ENCODE measurements around the gene CREB3.

CREB3 gene

DNA sequence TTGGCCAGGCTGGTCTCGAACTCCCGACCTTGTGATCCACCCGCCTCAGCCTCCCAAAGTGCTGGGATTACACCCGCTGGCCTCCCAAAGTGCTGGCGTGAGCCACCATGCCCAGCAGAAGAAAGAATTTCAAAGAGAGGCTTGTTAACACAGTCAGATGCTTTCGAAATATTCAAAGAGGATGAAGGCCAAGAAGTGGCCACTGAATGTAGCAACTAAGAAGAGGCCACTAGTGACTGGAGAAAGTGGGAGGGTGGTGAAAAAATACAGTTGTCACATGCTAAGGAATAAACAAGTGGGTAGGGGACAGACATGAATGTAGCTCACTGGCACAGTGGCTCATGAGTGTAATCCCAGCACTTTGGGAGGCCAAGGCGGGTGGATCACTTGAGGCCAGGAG lies 29.8 kb upstream of the CREB3 start:
- no peak for DNase-seq

DNA sequence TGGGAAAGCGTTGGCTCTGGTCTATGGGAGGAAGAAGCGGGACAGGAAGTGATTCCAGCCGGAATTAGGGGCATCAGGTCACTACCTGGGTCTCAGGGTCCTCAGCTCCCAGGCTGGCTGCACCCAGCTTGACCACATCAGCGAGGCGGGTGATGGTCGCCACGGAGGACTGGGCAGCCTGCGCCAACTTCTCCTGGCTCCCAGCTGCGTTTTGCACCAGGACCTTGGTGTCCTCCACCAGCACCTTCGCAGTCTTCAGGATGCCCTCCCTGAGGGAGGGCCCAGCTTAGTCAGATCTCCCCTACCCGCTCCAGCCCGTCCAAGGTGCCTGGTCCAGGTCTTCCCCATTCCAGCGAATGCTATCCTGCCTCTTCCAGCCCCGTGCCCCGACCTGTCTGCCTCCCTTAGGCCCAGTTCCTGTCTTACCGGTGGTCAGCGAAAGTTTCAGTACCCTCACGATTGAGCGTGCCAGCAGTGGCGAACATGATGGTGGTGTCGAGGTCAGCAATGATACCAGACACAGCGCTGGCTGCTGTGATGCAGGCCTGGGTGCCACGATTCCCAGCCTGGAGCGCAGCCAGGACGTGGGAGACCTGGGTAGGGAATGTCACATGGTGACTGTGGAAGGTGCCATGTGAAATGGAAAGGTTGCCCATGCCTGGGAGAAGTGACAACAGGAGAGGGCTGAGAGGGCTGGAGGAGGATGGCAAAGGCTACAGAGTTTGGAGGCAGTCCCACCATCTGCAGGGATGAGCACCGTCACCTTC lies 28.4 kb upstream of the CREB3 start:
- DNase-seq: no peak

DNA sequence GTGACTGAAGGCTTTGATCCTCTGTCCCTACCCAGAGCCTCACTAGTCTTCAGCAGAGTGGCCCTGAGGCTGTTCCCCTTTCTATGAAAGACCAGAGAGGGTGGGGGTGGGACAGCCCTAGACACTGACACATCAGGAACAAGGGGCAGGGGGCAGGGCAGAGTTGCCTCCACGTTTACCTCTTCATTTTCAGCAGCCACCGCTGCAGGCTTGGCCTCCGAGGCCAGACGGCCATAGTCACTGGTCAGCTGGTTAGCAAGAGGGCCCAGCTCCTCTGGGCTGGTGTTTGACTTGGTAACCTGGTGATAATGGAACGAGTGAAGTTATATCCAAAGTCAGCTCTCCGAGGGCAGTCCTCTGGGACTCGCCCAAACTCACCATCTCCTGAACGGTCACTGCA lies 27.1 kb upstream of the CREB3 start:
- DNase-seq: no peak

DNA sequence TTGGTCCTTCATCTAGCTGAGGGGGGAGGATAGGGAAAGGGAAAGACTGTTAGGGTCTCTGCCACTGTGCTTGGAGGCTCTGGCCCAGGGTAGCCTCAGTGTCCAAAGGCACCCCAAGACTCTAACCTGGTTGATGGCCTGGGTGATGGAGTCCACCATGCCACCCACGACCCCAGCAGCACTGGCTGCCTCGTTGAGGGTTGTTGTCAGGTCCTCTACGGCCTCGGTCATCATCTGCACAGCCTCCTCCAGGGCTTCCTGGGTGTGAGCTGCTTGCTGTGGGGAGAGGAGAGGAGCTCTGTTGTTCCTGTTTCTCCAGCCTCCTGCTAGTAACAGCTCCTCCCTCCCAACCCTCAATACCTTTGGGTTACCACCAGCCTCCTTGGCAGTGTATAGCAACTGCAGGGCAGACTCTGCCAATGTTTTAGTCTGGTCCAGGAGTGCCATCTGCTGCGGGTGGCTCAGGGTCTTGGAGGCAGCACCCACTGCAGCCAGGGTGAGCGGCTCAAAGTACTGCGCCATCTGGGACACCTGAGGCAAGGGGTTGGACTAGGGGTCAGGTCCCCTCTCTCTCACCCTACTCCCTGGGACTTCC lies 26.5 kb upstream of the CREB3 start:
- no peak for DNase-seq

DNA sequence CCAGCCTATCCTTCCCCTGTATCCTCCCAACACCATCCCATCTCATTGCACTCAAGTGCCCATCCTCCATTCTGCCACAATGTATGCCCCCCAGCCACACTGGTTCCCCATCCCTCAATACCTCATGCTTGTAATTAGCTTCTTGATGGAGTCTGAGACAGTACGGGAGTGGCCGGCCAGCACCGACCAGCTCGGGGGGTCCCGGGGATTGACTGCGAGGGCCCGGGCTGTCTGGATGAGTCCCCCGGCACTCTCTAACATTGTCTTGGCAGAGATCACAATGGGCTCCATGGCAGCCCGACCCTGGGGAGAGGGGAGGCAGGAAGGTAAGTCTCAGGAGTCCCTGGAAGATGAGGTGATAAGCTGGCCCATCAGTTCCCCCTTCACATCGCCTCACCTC lies 25.5 kb upstream of the CREB3 start:
- no peak for DNase-seq

DNA sequence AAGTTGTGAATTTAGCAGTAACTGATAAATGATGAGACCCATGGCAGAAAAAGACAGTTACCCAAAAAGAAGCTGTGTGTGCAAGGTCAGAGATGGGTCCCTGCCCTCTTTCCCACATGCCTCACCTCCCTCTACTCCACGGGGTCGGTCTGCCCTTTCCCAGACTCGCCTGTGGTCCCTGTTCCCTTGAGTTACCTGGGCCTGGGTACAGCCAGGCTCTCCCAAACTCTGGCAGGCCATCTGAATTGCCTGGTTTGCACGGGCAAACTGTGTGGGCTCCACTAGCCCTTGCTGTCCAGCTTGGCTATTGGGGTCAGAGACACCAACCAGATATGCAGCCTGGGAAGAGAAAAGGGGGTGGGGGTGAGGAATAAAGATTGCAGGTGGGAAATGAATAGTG lies 24.3 kb upstream of the CREB3 start:
- no peak for DNase-seq

DNA sequence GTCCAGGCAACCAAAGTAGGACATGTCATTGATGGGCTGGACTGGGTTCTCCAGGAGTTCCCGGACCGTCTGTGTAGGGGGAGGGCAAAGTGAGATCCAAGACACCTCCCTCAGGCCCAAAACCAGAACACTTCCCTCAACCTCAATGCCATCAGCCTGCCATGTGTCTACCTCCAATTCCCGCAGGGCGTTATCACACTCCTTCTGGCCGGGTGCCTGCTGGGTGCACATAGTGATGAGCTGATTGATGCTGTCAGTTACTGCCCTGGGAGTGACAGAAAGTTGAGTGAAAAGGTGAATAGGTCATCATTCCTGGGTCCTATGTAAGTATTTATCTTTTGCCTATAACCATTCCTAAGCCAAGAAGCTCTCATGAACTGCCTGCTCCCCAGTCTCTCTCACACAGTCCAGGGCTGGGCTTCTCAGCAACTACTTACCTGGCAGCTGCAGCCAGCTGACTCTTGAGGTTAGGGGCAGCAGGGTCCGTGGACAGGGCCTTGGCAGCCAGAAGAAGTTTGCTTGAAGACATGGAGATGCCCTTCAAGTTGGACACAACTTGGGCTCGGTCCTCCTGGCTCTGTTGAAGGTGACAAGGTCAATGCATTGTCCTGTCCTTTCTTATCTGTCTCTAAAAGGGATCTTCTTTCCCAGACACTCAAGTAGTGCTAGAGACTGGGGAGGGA lies 21.5 kb upstream of the CREB3 start:
- DNase-seq: no peak

DNA sequence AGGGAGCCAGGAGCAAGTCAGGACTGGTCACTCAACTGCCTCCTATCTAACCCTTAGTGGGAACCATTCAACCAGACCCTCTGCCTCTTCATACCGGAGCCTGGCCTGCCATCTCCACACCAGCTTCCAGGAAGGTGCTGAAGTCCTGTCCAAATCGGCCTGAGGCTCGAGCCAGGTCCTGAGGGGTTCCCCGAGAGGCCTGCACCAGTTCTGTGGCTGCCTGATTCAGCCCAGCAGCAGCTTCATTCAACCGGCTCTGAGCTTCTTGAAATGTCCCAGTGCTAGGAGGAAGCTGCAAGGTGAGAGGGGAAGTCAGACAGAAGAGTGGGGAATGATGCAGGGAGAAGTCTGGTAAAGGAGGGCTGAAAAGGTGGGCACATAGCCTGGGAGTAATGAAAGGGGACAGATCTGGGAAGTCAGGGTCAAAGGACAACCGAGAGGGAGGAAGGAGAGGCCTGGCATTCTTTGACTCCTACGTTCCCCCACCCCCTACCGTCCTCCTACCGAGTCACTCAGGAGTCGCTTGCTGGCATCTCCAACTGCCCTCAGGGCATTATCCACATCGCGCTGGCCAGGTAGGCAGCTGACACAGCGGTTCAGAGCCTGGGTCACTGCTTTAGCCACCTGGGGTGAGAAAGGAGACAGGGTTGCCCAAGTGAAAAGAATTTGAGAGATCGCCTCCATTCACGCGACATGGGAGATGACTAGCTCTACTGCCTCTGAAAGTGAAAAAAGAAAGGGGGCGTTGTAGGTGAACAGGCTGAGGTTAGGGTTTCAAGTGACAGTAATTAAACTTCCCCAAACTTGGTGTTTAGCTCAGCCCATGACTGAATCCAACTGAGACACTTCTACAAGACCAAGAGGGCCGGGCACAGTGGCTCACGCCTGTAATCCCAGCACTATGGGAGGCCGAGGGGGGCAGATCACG lies 20.7 kb upstream of the CREB3 start:
- DNase-seq: no peak

DNA sequence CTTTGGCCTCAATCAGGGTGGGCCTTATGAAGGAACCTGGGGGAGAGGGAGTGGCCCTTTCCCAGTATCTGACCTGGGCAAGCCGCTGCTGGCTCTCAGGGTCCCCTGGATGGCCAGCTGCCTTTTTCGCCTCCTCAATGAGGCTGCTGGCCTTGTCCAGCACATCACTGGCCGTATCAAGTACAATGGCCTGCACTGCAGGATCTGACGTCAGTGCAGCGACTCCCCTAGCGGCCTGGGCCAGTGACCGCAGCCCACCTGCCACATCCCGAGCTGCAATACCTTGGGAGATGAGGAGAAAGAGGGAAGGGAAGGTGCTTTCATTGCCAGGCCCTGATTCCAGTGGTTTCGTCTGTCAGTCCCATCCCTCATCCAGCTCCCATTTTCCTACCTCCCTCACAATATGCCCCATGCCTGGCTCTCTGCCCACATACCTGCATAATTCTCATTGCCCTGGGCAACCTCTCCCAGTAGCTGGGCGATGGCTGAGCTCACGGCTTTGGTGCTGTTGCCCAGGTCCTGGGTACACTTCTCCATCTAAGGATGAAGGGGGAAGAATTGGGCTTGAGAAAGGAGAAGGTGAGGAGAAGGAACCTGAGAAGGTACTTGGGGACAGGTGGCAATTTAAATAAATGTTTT lies 19.6 kb upstream of the CREB3 start:
- DNase-seq: no peak

DNA sequence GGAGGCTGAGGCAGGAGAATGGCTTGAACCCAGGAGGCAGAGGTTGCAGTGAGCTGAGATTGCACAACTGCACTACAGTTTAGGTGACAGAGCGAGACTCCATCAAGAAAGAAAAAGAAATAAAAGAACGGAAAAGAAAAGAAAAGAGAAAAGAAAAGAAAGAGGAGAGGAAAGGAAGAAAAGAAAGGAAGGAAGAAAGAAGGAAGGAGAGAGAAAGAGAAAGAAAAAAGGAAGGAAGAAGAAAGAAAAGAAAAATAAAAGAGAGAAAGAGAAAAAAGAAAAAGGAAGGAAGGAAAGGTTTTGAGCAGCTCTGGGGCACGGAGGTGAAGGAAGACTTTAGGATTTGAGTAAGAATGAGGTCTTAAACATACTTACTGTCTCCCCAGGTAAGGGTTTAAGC lies 18.9 kb upstream of the CREB3 start:
- no peak for DNase-seq

DNA sequence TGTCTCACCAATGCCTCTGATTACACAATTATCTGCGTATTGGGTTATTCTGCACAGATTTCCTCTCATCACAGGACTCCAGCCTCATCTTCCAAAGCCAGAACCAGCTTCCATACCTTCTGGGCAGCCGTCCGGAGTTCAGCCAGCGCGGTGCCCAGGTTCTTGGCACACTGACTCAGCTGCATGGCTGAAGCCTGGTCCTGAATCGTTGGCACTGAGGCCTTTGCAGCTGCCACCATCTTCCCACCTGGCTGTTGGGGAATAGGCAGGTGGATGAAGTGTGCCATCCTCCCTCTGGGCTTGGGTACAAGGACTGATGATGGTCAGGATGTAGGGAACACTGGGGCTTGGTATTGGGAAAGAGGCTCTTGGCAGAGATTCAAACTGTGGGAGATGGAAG lies 18.3 kb upstream of the CREB3 start:
- DNase-seq: no peak

DNA sequence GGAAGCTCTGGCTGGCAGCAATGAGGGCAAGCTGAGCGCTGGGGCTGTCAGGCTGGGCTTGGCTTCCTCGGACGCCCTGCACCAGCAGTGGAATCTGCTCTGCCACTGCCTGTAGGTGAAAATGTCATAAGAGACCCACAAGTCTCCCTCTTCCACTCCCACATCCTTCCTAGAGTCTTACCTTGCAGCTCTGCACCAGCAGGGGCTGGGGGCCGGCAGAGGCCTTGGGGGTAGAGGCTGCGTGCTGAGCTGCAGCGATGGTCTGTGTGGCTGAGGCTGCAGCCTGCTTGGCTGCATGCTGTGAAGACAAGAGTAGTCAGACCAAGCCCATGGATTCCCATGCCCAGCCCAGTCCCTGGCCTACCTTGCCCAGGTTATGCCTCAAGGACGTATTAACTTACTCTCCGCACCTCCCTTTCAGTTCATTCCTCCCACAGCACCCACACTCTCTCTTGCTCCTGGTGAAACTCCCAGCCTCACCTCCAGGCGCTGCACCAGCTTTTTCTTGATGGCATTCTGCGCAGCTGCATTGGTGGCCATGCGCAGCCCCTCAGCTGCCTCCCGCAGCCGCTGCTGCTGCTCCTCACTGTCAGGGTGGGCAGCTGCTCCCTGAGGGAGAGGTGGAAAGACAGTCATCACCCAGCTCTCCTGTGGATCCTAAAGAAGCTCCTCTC lies 17.8 kb upstream of the CREB3 start:
- DNase-seq: no peak

DNA sequence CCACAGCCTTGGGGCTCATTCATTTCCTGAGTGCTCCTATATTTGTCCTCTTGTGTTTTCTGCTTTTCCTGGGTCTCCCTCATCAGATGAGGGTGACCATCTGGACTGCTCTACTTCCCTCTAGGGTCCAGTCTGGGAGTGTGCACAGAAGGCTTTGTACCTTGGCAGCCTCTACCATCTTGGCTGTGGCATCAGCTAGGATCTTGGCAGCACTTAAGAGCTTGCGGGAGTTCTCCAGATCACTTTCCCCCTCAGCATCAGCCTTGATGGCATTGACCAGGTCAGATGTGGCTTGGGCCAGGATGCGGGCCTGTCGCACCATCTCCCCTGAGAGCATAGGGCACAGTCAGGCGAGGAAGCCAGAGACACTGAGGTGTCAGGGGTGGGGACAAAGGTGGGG lies 16.2 kb upstream of the CREB3 start:
- DNase-seq: no peak

DNA sequence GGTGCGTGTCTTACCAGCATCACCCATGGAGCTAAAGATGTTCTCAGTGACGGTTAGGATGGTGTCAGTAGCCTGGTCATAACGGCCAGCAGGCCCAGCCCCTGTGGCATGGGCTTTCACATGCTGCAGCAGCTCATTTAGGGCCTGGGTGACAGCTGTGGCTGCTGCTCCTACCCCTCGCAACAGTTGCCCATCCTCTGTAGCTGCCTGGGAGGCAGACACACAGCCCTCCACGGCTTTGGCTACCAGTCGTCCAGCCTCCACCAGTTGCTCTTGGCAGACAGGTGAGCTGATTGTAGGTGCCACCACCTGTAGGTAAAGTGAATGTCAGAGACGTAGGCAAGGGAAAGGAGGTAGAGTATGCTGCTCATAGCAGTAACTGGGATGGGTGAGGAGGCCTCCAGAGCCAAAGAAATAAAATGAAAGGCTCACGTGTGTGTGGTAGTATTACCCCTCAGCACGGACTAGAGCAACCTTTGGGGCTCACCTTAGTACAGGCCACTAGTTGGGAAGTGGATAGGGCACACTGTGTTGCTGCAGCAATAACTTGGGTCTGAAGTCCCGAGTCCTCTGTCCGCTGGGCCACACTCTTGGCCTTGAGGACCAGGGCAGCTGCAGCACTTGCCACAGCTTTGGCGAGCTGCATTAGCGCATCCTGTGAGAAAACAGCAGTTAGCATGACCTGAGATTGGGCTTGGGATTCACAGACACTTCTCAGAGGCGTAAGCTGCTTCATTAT lies 15.2 kb upstream of the CREB3 start:
- DNase-seq: no peak

DNA sequence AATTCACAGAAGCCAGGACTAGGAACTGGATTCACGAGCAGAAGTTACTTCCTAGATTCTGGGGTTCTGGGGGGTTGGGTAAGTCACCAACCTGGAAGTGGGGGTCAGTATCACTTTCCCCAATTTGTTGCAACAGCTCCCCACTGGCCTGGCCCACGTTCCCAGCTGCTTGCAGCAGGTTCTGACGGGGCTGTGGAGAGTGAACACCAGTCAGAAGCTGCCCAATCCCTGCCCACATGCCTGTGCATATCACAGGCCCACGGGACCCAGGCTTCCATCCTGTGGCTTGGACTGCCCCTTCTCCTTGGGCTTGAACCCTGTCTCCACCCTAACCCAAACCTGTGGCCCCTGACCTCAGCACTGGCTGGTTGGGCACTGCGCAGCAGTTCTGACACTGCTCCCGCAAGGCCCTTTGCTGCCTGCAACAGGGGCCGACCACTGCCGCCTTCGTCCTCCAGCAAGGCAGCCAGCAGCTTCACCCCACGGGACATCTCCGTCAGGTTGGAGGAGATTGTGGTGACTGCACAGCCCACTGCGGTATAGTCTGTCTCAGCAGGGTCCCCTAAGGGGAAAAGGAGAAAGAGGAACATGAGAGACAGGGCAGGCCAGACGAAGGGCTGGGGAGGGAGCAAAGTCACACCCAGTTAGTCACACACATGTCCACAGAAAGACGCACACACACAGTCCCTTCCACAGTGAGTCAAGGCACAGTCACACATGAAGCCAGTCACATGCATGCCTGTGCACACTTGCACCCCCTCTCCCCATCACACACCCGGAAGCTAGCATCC lies 13.6 kb upstream of the CREB3 start:
- DNase-seq: no peak

DNA sequence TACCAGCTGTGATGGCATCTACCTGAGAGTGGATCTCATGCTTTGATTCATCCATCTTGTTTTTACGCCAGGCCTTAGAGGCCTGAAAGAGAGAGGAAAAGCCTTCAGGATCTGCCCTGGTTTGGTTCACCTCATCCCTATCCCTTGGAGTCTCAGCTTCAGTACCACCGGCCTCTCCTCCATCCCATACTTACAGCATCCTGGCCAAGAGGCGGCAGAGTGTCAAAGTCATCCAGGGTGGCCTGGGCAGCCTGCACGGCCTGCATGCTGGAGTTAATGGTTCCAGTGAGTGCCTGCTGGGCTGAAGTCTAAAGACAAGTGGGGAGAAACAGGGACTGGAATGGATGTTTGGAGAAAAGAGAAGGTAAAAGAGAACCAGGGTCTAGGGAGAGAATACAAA lies 12.9 kb upstream of the CREB3 start:
- no peak for DNase-seq

DNA sequence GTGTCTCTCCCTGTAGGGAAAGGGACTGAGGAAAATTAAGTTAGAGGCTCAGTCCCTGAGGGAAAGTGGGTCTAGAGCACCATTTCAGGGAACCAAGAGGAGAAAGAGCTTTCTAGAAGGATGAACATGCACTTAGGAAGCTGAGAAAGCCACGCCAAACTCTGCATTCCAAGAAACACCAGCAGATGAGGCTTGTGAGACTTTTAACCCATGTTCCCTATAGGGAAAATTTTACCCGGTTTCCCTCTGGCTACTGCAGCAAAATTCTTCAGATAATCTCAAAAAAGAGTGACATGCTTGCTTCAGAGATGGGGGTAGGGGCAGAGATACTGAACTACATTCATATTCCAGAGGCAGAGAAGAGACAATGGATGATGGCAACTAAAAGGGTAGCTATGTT lies 9.0 kb upstream of the CREB3 start:
- no peak for DNase-seq

DNA sequence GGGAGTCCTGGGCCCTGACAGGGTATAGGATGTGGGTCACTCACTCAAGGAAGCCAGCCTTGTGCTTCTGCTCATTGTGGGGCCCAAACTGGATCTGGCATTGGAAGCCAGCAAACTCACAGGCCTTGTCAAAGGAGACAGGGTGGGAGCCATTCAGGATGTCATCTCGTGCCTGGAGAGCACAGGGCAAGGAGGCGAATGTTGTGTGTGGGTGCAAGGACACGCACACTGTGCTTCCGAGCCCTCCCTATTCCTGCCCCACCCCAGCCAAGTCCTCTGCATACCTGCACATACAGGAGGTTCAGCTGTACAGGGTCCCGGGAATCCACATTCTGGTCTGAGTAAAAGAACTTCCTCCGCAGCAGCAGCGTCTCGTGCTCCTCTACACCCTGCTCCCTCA lies 8.6 kb upstream of the CREB3 start:
- DNase-seq: no peak

DNA sequence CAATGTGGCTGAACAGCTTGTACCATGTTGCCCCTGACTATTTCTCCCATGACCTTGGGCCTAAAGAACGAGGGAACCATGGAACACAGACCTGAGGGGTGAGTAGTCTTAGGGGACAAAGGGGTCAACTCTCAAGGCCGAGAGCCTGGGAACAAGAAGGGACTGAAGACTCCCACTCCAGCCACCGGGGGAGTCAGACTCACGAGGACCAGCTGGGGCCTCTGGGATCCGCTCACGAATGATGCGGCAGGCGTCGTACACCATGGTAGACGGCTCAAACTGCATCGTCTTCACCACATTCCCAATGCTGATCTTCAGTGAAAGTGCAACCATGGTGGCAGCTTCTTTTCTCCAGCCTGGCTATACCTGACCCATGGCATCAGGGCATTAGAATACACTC lies 7.1 kb upstream of the CREB3 start:
- DNase-seq: no peak

DNA sequence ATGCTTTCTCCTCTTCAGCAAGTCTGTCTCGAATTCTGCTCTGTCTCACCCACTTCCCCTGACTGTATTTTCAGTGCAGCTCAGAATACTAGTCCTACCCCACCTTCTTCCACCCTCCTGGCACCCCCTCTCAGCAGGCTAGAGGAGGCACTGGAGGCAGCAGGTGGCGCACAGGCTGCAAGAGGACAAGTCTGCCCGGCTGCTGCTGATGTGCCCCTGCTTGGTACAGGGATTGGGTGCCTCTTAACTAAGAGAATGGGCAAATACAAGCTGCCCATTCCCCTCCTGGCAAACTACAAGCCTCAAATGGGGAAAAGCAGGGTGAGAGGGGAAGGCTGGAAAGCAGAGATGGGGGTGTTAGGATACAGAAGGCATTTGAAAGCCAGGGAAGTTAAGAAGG lies 5.5 kb upstream of the CREB3 start:
- DNase-seq: no peak

DNA sequence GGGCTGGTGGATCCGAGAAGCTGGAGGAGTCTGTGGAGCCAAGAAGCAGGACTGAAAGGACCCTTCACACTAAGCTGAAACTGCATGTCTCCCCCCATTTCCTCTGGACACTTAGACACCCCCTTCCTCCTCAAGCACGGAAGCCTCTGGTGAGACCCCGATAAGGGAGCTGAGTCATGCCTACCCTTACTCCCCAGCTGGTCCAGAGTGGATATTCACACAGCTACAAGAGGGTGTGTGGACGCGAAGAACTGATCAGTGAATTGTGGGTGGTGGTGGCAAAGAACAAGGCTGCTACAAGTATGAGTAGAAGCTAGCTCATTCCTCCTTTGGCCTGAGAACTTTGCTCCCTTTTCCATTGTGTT lies 4.8 kb upstream of the CREB3 start:
- DNase-seq: no peak

All from NCI-H1105 (cell line).